Measurements from ENCODE around the gene EVA1A. TPM values are rescaled to one million over a fixed set of nuclear protein-coding genes. Genes with fewer than 3 reads are reported as not detected.

Gene EVA1A
- not detected for polyA plus RNA-seq

DNA sequence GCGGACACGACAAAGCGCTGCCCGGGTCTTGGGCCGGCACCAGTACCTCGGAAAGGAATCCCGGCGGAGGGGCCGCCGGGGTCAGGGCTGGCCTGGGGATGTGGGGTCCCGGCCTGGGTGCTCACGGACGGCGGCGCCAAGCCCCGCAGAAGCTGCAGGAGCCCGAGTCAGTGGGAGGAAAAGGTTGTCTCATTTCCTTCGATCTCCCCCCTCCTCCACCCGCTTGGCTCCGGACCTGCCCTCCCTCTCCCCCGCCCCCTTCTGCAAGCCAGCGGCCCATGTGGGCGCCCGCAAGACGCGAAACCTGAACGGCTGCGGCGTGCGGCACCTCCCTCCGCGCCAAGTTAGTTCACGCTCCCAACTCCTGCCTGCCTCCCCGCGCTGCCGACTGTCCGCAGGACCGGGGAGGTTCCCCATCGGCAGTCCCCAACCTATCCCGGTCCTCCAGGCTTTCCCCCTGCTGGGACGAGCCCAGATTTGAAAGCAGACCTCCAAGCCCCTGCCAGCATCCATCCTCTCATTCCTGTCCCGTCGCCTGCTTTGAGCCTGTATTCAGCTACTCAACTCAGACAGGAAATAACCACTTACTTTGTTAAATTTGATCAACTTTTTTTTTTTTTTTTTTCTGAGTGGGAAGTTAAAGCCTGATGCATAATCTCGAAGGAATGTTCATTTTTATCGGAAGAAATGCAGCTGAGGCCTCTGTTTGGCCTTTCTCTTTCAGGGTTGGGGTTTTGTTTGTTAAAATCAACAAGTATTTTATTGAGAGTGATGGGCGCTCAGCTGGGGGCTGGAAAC, at the start of gene EVA1A:
Gene EVA1A, minus strand, starts transcription at position 172 of the 798 bp plus-strand sequence. CDS start 42,799 bp downstream, outside the sequence.
- H3K4me1 Mint-ChIP-seq = peaks cover 8 to 22% of the 10 kb centered on the region in 2 donors
- H3K27ac Mint-ChIP-seq = no peak within 1 kb of the TSS
- H3K9me3 Mint-ChIP-seq = peaks cover 0 to 4% (median 0%) of the 10 kb centered on the region in 6 donors
- H3K36me3 Mint-ChIP-seq = peaks cover 0 to 3% (median 0%) of the 10 kb centered on the region in 3 donors
- no peak for DNase-seq
- H3K27me3 Mint-ChIP-seq (ENCODE audit: low read depth in 3 of 3) = peaks cover 3 to 6% (median 6%) of the 10 kb centered on the region in 3 donors
- H3K4me3 Mint-ChIP-seq = peak within 1 kb of the TSS in 3 of 5 donors; percentile 34 to 56 (median 45)

GRCh38 chr2:75609937-75610508, 49.3 kb upstream of the EVA1A start:
- H3K36me3 Mint-ChIP-seq = no peaks in the 10 kb centered on the region
- H3K4me3 Mint-ChIP-seq = no peak overlapping the region
- H3K4me1 Mint-ChIP-seq = no peaks in the 10 kb centered on the region
- no peak overlapping the region for H3K27ac Mint-ChIP-seq
- no peaks in the 10 kb centered on the region for H3K9me3 Mint-ChIP-seq
- peaks cover 4 to 16% (median 6%) of the 10 kb centered on the region in 3 donors for H3K27me3 Mint-ChIP-seq (ENCODE audit: low read depth in 3 of 3)
- no peak for DNase-seq

GRCh38 chr2:75609334-75609689, 48.6 kb upstream of the EVA1A start:
- Mint-ChIP-seq H3K4me1 (no peaks in the 10 kb centered on the region), H3K4me3 (no peak overlapping the region), H3K36me3 (no peaks in the 10 kb centered on the region), H3K9me3 (no peaks in the 10 kb centered on the region), H3K27ac (no peak overlapping the region), H3K27me3 (ENCODE audit: low read depth in 3 of 3) (peaks cover 4 to 16% (median 11%) of the 10 kb centered on the region in 3 donors)
- no peak for DNase-seq

- Mint-ChIP-seq H3K27ac (no peak overlapping the region), H3K4me1 (no peaks in the 10 kb centered on the region), H3K9me3 (no peaks in the 10 kb centered on the region), H3K27me3 (ENCODE audit: low read depth in 3 of 3) (peaks cover 4 to 19% (median 11%) of the 10 kb centered on the region in 3 donors), H3K4me3 (no peak overlapping the region), H3K36me3 (no peaks in the 10 kb centered on the region)
- DNase-seq = peak; percentile 10 to 26 (median 26)
Measured at GRCh38 chr2:75608684-75609333, 48.1 kb upstream of the EVA1A start.

- no peak for DNase-seq
- Mint-ChIP-seq H3K4me3 (no peak overlapping the region), H3K27ac (no peak overlapping the region), H3K27me3 (ENCODE audit: low read depth in 3 of 3) (peaks cover 4 to 16% (median 11%) of the 10 kb centered on the region in 3 donors), H3K36me3 (no peaks in the 10 kb centered on the region), H3K9me3 (no peaks in the 10 kb centered on the region), H3K4me1 (no peaks in the 10 kb centered on the region)
Measured at GRCh38 chr2:75607988-75608683, 47.4 kb upstream of the EVA1A start.

DNA sequence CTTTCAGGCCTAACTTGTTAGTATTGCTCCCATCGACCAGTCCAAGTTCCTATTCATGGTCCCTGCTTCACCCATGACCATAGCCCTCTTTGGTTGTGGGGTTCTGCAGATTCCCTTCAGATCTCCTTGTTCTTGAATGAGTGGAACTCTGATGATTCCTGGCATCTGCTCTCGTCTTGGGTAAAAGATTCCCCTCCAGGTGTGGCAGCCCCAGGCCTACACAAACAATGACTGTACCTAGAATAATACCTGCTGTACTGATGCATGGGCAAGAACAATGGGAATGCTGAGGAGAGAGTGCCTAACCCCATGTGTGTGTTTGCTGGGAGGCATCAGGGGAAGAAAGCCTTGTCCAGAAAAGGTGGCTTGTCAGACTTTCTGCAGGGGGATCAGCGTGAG, 46.7 kb upstream of the EVA1A start:
- H3K36me3 Mint-ChIP-seq = no peaks in the 10 kb centered on the region
- H3K4me1 Mint-ChIP-seq = no peaks in the 10 kb centered on the region
- H3K4me3 Mint-ChIP-seq = no peak overlapping the region
- no peak for DNase-seq
- no peak overlapping the region for H3K27ac Mint-ChIP-seq
- H3K27me3 Mint-ChIP-seq (ENCODE audit: low read depth in 3 of 3) = peaks cover 4 to 16% (median 9%) of the 10 kb centered on the region in 3 donors
- no peaks in the 10 kb centered on the region for H3K9me3 Mint-ChIP-seq

DNA sequence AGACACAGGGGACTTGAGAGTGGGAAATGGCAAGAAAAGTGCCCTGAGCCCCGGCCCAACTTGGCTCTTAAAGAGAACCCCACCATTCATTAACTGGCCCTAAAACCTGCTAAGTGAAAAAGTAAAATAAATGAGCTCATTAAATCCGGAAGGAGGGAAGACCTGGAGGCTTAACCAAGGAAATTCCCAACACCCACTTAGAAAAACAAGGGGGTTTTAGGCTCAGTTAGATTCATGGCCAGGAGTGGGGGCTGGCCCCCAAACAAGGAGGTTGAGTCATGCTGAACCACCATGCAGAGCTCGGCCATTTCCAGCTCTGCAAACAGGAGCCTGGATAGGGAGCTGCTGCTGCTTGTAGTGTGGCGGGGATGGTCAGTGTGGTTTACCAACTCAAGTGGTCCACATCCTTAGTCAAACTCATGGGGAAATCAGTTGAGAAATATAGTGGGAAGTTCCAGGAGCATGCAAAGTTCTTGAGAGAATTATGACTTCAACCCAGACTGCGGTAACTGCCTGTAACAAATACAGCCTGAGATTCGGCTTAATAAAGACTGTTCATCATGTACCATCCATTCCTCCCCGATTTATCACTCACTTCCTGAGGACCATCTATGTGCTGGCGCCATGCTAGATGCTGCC, 46.1 kb upstream of the EVA1A start:
- Mint-ChIP-seq H3K27ac (no peak overlapping the region), H3K9me3 (no peaks in the 10 kb centered on the region)

DNA sequence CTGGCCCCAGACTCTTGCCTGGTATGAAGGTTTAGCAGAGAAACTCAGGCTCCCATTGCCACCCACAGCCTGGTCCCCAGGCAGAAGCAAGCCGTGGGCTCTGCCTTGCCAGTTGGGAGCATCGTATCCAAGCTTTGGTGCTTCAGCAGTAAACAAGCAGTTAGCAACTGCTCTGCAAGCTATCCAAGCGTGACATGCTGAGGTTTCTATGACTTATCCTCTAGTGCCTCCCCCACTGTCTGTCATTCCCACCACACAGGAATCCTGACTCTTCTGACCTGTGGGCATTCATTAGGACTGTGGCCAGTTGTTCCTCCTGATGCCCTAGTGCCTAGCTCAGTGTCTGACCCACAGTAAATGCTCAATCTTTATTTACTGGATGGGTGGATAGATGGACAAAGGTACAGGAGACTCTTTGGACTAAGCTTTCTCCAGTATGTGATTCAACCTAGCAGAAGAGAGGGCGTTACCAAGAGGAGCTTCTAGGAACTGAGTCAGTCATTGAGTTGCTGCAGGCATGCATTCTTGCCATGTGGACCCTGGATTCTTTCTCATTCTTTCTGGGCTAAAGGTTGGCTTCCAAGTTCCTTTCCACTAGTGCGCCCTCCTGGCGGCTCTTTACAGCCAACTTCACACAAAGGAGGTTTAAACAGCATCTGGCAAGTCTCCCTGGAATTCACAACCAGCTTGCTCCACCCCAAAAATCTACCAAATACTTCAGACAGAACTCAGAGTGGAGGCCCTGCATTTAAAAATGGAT, 45.2 kb upstream of the EVA1A start:
- H3K27me3 Mint-ChIP-seq (ENCODE audit: low read depth in 3 of 3) = peaks cover 4 to 14% (median 9%) of the 10 kb centered on the region in 3 donors
- no peak overlapping the region for H3K27ac Mint-ChIP-seq
- no peaks in the 10 kb centered on the region for H3K9me3 Mint-ChIP-seq
- no peak overlapping the region for H3K4me3 Mint-ChIP-seq
- no peaks in the 10 kb centered on the region for H3K36me3 Mint-ChIP-seq
- no peak for DNase-seq
- H3K4me1 Mint-ChIP-seq = no peaks in the 10 kb centered on the region

More for the DNA sequence above, 46.1 kb upstream of the EVA1A start:
- H3K4me1 Mint-ChIP-seq = no peaks in the 10 kb centered on the region
- no peak for DNase-seq
- H3K27me3 Mint-ChIP-seq (ENCODE audit: low read depth in 3 of 3) = peaks cover 4 to 16% (median 9%) of the 10 kb centered on the region in 3 donors
- no peak overlapping the region for H3K4me3 Mint-ChIP-seq
- H3K36me3 Mint-ChIP-seq = no peaks in the 10 kb centered on the region

- Mint-ChIP-seq H3K4me1 (no peaks in the 10 kb centered on the region), H3K36me3 (no peaks in the 10 kb centered on the region), H3K9me3 (no peaks in the 10 kb centered on the region), H3K4me3 (no peak overlapping the region), H3K27me3 (ENCODE audit: low read depth in 3 of 3) (peaks cover 4 to 14% (median 9%) of the 10 kb centered on the region in 3 donors), H3K27ac (no peak overlapping the region)
- DNase-seq = no peak
Measured at GRCh38 chr2:75604484-75604883, 43.7 kb upstream of the EVA1A start.

GRCh38 chr2:75603477-75603876, 42.7 kb upstream of the EVA1A start:
- no peak for DNase-seq
- no peaks in the 10 kb centered on the region for H3K9me3 Mint-ChIP-seq
- peaks cover 6 to 9% (median 9%) of the 10 kb centered on the region in 3 donors for H3K27me3 Mint-ChIP-seq (ENCODE audit: low read depth in 3 of 3)
- H3K27ac Mint-ChIP-seq = no peak overlapping the region
- no peaks in the 10 kb centered on the region for H3K36me3 Mint-ChIP-seq
- H3K4me3 Mint-ChIP-seq = no peak overlapping the region
- no peaks in the 10 kb centered on the region for H3K4me1 Mint-ChIP-seq

- no peaks in the 10 kb centered on the region for H3K4me1 Mint-ChIP-seq
- no peaks in the 10 kb centered on the region for H3K9me3 Mint-ChIP-seq
- H3K36me3 Mint-ChIP-seq = no peaks in the 10 kb centered on the region
- H3K4me3 Mint-ChIP-seq = no peak overlapping the region
- no peak overlapping the region for H3K27ac Mint-ChIP-seq
- peaks cover 3 to 9% (median 7%) of the 10 kb centered on the region in 3 donors for H3K27me3 Mint-ChIP-seq (ENCODE audit: low read depth in 3 of 3)
- no peak for DNase-seq
Measured at GRCh38 chr2:75602724-75603342, 42.1 kb upstream of the EVA1A start.

- Mint-ChIP-seq H3K27me3 (ENCODE audit: low read depth in 3 of 3) (peaks cover 2 to 7% (median 3%) of the 10 kb centered on the region in 3 donors), H3K4me3 (no peak overlapping the region), H3K36me3 (no peaks in the 10 kb centered on the region), H3K27ac (no peak overlapping the region), H3K4me1 (no peaks in the 10 kb centered on the region), H3K9me3 (no peaks in the 10 kb centered on the region)
- no peak for DNase-seq
Measured at GRCh38 chr2:75600461-75601011, 39.8 kb upstream of the EVA1A start.

Data from immature natural killer cell (primary cell).